HG02885 (cell line): Measurements from ENCODE around the gene DNAH3.

ENCODE experiments used
- ATAC-seq: cut with Tn5 transposase; IDR thresholded peaks from one replicate; pipeline ENCODE4 v1.9.1; 2021; ENCODE audit warnings: mild to moderate bottlenecking; ENCODE audit not compliant: unreplicated experiment, poor library complexity

Gene DNAH3

DNA sequence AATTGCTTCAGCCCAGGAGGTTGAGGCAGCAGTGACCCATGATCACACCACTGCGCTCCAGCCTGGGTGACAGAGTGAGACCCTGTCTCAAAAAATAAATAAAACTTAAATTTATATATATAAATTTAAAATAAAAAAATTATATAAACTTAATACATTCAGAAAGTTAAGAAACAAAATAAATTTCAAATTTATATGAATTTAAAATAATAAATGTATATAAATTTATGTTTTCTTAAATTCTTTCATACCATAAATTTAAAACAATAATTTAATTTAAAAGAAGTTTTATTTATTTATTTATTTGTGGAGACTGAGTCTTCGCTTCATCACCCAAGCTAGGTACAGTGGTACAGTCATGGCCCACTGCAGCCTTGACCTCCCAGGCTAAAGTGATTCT is 229.8 kb downstream of the DNAH3 start:
- ATAC-seq = no peak

DNA sequence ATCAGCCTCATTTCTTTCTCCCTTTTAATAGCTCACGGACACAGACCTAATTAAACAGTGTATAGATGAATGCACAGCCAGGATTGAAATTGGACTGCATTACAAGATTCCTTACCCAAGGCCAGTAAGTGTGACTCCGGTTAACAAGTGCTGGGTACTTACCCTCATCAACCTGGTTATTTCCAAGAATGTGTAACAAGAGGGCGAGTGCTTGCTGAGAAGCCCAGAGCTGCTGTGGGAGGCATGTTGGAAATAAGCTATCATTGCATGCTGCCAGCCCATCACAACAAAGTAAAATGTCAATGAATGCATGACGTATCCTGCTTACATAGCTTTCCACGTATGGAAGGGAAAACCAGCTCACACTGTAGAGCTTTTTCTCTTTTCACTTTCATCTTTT is 230.6 kb downstream of the DNAH3 start:
- ATAC-seq = no peak

DNA sequence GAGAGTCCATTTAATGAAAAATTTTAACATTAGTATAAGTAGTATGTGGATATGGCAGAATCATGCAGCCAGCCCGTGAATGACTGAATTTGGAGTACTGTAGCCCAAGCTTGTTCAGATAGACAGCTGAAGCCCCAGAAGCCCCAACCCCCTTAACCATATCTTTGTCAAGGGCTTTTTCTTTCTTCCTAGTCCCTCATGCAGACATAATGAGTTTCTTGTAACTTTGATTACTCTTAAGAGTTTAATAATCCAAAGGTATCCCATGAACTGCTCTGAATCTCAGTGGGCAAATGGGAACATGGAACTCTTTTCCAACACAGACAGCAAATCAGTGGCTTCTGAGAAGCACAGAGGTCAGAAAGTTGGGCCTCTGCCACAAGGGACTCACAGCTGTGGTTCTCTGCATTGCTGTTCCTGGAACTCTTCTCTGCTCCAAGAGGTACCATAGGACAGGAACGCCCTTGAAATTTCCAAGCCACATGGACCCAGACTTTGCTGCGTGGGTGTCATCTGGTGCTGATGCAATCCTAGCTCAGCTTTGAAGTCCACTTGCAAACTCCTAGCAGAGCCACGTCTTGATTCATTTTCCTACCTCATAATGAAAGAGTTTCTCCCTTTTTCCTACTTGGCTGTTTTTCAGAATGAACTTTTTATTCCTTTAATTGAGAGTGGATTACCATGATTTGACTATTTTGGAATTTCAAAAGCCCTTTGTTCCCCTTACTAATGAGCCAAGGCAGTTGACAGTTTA is 232.0 kb downstream of the DNAH3 start:
- ATAC-seq = no peak

DNA sequence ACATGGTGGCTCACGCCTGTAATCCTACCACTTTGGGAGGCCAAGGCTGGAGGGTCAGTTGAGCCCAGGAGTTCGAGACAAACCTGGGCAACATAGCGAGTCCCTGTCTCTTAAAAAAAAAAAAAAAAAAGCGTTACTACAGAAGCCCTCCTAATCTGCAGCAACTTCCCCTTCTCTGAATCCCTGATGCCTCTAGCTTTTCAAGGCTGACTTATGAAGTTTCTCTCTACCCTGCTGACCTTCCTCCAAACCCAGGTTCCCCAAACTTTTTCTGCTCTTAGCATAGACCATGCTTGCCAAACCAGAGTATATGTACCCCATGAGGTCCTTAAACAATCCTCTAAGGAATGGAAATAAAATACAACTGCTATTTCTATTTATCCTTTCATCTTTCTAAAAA is 233.7 kb downstream of the DNAH3 start:
- no peak for ATAC-seq

DNA sequence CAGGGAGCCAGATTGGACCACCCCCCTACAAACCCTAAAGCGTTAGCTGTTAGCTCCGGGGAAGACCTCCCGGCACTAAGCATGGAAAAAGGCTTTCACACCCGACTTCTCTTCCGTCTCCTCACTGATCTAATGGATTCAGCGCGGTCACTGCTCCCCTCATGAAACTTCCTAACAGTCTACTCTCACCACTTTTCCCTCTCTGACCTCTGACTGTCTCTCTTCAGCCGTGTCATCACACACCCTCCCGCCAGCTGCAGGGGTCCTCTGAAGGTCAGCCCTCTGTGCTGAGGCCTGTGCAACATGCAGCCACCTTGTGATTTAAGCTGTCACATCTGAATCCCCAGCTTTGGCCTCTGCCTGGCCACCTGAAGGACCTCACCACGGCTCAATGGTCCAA is 234.4 kb downstream of the DNAH3 start:
- ATAC-seq = no peak

DNA sequence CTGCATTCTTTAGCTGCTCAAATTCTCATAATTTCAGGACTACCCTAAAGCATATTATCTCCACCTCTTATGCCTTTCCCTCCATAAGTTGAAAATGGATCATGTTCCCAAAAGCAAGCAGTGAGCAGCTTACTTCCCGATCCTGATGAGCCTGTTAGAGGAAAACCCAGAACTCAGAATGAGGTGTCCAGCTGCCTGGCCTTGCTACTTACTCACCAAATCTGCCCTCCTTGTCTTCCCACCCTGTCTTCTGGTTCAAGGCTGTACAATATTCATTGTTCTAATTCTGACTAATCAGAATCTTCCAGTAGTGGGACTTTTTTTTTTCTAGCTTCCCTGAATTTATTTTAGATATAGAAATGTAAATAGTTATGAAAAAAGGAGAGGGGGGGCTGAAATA is 239.3 kb downstream of the DNAH3 start:
- ATAC-seq = no peak

DNA sequence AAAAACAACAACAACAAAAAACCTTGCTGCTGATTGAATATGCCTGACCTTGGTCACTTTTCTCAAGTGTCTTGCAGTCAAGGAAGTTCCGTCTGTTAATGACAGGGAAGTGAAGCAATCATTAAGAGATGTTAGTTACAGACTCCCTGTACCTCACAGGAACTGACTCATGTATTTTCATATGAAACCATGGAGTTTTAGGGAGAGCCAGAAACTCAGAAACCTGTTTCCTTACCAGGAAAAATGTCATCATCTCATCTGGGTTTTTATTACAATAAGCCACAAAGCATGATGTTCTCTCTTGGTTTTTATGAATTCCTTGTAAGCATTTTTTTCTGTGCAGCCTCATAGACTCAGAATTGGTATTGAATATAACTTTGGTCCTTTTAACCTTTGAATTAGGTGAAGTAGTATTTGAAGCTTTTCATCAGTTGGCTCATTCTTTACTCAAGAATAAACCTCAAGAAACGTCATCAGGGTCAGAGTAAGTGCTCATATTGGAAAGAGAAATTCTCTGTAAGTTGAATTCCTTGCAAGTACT is 239.8 kb downstream of the DNAH3 start:
- no peak for ATAC-seq

DNA sequence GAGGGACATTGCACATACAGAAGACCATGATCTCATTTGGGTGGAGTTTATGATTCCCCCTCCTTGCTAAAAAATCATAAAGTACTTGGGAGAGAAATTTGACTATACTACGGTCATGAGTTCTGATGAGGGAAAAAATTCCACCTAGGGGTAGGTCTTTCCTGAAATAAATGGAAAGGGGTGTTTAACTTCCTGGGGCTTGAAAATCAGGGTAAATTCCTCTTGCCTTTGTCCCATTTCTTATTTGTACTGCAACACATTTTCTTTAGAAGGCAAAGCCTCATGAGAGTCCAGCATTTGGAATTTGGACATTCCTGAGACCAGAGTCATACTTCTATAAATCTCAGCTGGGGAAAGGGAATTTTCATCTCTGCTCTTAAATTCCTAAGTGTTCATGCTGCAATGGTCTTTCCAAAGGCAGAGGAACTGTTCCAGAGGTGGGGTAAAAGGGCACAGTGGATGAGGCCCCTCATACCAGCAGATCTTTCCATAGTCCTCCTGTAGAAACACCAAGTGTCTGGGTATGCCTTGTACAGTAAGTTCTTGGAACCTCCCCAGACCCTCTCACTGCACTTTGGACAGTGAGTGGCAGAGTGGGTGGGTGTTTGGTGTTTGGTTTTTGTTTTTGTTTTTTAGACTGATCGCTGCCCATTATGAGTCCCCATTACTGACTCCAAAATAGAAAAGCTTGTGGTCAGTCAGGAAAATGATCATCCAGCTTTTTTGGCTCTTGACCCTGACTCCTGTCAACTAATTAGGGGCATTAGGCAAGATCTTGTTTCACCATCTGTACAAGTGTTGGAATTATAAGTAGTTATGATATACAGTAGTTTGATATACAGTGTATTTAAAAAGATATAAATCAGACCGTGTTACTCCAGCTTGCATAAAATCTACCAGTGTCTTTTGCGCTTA is 244.0 kb downstream of the DNAH3 start:
- no peak for ATAC-seq

DNA sequence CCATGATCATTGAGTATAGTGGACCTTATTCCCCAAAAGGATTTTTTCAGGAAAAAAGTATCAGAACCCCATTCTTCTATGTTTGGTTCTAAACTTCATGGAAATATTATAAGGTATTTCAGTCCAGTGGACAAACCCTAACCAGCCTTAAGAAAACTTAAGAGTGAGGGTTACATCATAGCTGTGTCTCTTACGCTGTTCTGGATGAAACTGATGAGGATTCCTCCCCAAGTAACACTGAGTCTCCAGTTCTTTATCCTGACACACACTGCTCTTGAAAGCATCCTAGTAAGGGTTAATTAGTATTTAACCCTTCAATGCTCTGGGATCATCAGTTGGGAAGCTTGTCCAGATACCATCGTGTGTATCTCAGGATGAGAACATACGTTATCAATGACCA is 245.1 kb downstream of the DNAH3 start:
- ATAC-seq = no peak

DNA sequence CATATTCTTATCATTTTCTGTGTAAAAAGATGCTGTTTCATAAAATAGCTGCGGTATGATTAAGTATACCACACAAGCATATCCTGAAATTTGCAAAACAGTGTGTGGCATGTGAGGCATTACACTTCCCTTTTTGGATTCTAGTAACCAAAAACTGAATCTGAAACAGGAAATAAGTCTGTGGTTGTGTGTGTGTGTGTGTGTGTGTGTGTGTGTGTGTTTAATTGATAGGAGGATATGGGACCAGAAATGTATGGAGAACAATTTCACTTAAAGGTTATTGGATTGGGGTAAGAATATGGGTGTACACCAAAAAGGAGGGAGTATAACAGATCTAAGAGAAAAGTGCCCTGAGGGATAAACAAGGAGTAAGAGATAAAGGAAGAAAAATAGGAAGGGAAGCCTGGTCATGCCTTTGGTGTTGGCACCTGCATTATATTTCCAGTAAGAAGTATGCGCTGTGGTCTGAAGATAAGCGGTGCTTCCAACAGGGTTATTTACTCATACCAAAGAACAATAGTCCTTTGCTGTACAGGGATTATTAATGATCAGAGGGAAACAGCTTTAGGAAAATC is 246.1 kb downstream of the DNAH3 start:
- no peak for ATAC-seq

DNA sequence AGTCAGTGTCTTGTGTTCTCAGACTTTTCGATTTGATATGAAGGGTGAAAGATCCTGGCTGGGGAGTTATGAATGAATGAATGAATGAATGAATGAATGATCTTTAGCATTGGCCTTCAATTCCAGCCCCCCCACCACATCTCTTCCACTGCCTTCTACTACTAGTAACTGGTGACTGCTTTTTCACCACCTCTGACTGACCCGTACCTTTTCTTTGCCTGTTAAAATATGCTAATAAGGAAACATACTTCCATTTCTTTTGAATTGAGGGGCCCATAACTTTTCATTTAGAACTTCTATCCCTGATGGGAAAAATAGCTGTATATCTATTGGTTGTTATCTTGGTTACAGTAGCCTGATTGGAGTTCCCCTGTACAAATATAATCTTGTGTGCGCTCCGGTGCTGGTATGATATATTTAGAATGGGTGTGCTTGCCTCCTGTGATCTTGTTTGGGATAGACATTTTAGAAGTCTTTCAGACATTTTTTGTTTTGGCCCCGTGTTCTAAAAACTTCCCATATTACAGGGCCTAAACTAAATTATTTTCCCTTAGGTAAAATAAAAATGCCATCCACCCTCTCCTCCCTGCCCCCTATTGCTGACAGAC is 246.6 kb downstream of the DNAH3 start:
- ATAC-seq = no peak

DNA sequence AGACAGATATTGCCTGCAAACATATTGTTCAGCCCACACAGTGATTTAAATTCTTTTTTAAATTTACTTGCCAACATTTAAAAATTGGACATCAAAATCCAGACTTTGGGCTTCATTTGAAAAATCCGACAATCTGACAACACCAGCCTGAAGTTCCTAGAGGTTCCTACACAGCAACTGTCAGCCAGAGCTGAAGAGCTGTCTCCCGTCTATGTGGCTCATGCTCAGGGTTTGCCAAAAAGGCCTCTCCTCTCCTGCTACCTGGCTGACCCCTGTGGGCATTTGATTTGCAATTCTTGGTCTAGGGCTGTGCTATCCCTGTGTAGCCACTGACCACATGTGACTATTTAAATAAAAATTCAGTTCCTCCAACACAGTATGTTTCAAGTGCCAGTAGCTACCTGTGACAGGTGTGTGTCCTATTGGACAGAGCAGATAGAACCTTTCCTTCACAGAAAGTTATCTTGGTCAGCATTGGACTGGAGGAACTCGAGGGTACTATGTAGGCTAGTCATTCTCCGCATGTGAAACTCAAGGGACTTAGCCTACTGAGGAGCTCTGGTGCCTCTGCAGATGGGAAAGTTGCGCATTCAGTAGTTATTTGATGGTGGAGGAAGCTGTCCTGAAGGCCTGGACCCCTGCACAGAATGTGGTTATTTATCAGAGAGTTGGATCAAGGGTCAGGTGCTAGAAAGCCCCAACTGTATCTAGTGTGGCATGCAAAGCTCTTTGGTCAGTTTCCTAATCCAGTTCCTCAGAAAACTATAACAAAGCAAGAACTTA is 247.3 kb downstream of the DNAH3 start:
- no peak for ATAC-seq

DNA sequence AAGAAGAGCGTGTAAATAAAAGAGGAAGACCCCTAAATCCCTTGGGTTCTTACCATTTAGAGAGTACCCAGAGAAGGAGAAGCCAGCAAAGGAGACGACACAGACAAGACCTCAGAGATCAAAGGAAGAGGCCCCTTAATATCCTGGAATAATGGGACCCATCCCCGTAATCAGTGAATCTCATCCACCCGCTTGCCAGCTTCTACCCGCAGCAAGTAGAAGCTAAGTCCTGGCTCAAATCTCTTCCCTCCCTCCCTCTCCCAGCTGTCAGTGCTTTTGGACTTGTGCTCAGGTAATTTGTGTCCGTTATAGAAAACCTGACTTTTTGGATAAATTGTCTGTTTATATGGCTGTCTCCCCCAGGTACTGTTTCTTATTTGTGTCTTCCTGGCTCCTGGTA is 248.2 kb downstream of the DNAH3 start:
- no peak for ATAC-seq

DNA sequence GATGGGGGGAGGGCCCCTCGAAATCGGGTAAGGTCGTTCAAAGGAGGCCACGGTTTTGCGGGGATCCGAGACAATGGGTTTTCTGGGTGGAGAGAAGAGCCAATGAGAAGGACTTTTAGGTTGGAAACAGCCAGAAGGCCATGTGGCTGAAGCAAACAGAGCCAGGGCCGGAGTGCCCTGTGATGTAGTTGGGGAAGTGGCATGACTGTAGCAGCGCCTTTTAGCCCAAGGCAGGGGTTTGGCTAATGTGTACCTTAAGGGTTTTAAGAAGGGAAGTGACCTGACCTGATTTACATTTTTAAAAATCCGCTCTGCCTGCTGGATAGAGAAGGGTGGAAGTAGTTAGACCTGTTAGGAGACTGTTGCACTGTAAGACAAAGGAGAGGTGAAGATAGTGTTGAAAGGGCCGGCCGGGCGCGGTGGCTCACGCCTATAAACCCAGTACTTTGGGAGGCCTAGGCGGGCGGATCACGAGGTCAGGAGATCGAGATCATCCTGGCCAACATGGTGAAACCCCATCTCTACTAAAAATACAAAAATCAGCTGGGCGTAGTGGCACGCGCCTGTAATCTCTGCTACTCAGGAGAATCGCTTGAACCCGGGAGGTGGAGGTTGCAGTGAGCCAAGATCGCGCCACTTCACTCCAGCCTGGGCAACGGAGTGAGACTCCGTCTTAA is 249.1 kb downstream of the DNAH3 start:
- no peak for ATAC-seq

DNA sequence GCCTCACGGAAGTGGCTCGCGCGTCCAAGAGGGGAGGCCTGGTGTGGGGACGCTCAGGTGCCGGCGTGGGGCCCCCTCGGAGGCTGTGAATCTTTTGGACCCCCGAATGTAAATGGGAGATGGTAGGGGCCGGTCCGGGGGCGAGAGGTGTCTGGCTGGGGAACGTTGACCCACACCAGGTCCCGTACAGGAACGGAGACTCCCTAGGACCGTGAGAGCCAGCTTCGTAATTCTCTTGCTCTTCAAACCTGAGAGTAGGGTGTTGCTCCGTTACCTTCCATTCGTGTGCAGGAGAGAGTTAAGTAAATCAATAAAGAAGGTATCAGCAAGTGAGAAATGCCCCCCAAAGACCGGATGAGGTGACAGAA is 249.6 kb downstream of the DNAH3 start:
- ATAC-seq = peak; percentile 6

DNA sequence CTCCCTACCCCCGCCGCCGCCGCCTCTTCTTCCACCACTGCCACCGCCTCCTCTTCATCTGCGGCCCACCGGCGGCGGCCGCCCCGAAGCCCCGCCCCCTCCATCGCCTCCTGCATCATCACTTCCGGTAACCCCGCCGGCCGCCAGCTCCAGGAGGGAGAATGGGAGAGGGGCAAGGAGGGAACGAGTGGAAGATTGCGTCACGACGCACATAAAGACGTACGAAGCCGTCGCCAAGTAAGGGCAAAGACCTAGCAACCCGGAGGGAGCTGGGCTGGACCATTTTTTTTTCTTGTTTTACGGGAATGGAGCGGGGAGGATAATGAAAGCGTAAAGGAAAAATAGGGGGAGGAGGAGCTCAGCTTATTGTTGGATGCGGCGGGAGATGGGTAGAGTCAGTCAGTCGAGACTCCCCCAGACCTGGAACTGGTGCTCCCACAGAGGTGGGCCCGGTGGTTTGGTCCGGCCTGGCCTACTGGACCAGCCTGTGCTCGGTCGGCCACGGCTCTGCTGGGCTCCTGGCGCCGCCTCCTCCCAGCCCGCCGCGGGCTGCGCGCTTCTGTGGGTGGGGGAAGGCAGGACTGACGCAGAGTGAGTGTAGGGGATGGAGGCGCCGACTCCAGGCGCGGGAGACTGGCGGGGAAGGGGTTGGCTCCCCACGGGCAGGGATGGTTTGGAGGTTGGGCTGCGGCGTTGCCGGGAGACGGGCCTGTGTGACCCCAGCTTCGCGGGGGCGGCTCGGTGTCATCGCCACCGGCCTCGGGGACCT is 250.2 kb downstream of the DNAH3 start, which contains the start of the genes DCUN1D3 and LYRM1:
Gene DCUN1D3, minus strand, starts transcription at position 60 of the 769 bp plus-strand sequence. CDS start 37,820 bp downstream, outside the sequence.
Gene LYRM1, plus strand, starts transcription at position 473 of the 769 bp plus-strand sequence. CDS start 14,785 bp downstream, outside the sequence.
- peak; percentile 76 for ATAC-seq

DNA sequence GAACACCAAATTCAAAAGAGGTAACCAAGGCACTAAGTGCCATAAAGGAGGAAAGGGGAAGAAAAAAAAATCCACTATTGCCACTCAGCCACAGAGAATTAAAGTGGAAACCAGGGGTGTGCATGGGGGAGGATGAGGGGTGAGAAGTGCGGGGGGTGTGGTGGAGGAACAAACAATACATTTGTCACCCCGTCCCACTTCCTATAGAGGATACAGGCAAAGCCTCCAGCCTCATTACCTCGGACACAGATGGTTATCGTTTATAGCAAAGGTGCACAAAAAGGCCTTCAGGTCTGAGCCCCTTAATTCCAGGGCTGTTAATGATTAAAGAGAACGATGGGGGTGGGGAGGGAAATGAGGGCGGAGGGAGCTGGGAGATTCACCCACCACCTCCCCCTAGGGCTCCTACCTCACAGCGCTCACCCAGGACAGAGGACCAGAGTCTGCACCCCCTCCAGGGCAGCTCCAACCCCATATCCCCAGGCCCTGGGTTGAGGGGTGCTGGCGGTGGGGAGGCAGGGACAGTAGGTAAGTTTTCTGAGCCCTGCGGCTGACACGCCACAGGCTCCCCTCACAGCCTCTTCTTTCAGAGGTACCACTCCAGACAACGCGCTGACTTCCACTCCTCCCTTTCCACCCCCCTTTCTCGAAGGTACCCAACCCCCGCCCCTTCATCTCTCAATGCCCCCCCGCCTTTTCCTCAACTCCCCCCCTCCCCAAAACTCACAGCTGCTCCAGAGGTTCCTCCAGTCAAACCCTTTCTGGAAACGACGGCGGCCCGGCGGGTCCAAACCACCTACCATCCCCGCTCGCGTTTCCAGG is 251.0 kb downstream of the DNAH3 start:
- peak; percentile 3 for ATAC-seq
